SIG-M5 treated with dmso at 0.1 percent for 504 hours (cell line): ENCODE data around the gene ITGAD.

ENCODE experiments used
- DNase-seq: peaks from one replicate; lab custom pipeline; 2025; ENCODE audit not compliant: unreplicated experiment; lab: John Stamatoyannopoulos, UW

Gene ITGAD

DNA sequence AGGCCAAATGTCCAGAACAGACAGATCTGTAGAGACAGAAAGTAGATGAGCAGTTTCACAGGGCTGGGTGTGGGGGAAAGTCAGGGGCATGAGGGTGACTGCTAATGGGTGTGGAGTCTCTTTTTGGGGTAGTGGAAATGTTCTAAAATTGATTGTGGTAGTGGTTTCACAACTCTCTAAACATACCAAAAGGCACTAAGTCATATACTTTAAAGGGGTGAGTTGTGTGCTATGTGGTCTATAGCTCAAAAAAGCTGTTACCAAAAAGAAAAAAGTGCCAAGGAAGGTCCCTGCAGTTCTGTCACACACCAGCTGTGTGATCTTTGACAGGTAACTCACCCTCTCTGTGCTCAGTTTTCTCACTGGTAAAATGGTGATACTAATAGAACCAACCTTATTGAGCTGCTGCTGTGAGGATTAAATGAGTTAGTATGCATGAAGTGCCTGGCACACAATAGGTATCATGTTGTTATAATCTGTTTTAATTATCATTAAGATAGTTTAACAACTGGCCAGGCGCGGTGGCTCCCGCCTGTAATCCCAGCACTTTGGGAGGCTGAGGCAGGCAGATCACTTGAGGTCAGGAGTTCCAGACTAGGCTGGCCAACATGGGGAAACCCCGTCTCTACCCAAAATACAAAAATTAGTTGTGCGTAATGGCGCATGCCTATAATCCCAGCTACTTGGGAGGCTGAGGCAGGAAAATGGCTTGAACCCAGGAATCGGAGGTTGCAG, 27.8 kb upstream of the ITGAD start:
- DNase-seq = peak; percentile 94

GRCh38 chr16:31367853-31368252, 25.3 kb upstream of the ITGAD start:
- peak; percentile 96 for DNase-seq

DNA sequence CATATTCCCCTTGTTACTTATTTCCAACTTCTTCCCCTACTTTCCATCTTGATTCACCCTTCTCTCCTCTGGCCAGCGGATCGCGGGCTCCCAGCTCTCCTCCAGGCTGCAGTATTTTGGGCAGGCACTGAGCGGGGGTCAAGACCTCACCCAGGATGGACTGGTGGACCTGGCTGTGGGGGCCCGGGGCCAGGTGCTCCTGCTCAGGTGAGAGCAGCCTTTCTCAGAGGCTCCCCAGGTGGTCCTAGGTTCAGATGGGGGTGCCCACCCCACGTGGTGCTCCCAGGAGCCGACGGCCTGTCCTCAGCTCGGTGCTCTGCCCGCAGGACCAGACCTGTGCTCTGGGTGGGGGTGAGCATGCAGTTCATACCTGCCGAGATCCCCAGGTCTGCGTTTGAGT, 22.1 kb upstream of the ITGAD start:
- DNase-seq = no peak

DNA sequence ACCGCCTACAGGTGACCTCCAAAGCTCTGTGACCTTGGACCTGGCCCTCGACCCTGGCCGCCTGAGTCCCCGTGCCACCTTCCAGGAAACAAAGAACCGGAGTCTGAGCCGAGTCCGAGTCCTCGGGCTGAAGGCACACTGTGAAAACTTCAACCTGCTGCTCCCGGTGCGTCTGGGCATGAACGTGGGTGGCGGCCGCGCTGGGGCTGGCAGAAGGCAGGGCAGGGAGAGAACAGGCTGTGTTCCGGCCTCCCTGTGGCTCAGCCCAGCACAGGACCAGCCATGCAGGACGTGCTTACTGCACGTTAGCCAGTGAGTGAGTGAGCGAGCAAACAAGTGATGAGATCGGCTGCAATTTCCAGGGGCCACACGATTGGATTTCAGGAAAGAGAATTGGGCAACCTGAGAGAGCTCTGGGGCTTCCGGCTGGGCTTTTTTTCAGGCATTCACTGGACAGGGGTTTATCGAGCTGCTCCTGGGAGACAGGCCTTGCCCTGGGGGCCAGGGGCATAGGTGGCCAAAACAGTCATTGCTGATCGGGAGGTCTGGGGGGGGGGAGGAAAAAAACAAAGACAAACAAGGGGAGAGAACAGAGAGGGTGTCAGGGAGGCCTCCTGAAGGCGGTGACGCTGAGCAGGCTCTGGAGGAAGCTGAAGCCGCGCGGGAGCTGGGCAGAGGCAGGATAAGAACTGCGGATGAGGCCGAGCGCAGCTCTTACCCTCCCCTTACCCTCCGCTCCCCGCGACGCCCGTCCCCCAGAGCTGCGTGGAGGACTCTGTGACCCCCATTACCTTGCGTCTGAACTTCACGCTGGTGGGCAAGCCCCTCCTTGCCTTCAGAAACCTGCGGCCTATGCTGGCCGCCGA, 21.3 kb upstream of the ITGAD start:
- no peak for DNase-seq

DNA sequence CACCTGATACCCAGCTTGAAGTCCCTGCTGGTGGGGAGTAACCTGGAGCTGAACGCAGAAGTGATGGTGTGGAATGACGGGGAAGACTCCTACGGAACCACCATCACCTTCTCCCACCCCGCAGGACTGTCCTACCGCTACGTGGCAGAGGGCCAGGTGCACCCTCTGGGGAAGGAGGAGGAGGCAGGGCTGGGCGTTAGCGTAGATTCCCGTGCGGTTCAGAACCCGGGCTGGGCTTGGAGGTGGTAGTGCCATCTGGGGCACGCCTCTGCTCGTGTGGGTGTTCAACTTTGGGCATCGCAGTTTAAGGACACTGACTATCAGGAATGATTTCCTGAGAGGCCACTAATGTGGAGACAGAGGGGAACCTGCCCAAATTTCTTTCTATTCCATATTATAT, 19.9 kb upstream of the ITGAD start:
- no peak for DNase-seq

DNA sequence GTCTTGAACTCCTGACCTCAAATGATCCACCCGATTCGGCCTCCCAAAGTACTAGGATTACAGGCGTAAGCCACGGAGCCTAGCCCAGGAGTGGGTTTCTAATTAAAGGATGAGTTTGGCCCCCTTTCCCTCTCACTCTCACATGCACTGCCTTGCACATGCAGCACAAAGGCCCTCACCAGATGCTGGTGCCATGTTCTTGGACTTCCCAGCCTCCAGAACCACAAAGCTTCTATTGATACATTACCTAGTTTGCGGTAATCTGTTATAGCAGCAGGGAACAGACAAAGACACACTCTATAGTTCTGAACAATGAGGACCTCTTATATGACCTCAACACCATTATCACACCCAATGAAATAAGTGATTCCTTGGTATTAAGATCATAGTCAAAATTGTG, 17.9 kb upstream of the ITGAD start:
- DNase-seq = no peak

DNA sequence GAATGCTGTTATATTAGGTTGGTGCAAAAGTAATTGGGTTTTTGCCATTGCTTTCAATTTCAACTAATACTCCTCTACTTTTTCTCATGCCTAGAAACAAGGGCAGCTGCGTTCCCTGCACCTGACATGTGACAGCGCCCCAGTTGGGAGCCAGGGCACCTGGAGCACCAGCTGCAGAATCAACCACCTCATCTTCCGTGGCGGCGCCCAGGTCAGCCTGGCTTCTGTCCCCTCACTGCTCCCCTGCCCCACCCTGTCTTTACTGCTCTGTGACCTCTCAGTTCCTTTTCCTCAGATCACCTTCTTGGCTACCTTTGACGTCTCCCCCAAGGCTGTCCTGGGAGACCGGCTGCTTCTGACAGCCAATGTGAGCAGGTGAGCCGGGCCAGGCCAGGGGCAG, 16.4 kb upstream of the ITGAD start:
- DNase-seq = no peak

GRCh38 chr16:31377210-31377903, 15.8 kb upstream of the ITGAD start:
- DNase-seq = no peak

- no peak for DNase-seq
Observed at GRCh38 chr16:31380201-31380600, 12.9 kb upstream of the ITGAD start.

GRCh38 chr16:31382485-31383161, 10.5 kb upstream of the ITGAD start:
- peak; percentile 82 for DNase-seq

DNA sequence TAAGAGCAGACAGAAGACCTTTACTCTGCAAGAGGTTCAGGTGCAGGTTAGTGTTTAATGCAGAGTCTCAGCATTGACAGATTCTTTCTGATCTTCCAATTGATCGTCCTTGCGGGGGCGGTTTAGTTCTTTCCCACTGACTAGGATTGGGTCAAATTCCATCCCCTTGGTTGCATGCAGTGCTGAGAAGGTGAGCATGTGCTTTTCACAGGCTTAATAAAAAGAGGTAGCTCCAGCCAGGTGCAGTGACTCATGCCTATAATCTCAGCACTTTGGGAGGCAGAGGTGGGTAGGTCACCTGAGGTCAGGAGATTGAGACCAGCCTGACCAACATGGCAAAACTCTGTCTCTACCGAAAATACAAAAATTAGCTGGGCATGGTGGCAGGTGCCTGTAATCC, 7.5 kb upstream of the ITGAD start:
- DNase-seq = no peak

GRCh38 chr16:31386157-31386984, 6.8 kb upstream of the ITGAD start:
- DNase-seq = peak; percentile 19

DNA sequence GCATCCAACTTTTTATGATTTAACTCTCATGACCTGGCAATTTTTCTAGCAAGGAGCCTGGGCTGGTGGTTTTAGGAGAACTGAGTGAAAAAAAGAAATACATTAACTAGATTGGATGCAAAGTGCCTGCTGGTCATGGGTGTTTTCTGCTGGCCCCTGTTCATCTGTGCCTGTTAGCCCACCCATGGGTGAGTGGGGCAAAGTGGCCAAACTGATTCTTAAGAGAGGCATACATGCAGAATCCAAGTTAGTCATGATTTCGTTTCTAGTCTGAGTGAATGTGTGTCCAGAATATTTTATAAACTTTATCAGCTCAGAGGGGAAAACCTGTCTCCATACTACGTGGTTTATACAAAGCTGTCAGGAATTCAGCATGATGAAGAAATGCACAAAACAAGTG, 4.6 kb upstream of the ITGAD start:
- DNase-seq = no peak

DNA sequence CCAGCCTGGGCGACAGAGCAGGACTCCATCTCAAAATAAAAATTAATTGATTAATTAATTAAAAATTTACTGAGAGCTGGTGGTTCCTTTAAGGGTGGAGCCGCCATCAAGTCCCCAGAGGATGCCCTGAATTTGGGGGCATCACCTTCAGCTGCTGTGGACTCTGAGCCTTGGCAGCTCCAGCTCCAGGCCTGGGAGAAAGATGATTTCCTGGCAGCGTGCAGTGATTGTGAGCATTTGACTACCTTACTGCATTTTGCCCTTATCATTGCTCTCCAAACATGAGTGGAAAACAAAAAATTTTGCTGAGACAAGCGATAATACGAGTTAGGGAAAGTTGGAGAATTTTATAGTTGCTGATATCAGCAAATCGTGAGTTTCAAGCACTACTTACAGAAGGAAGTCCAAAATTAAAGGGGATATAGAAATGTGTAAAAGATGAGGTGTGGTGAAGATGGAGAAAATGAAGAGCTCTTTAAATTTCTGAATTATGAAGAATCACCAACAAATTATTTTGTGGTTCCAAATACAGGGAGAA, 2.6 kb upstream of the ITGAD start:
- no peak for DNase-seq

- no peak for DNase-seq
Observed at GRCh38 chr16:31395647-31396046, 2.5 kb downstream of the ITGAD start.

- no peak for DNase-seq
Observed at GRCh38 chr16:31397096-31397660, 4.0 kb downstream of the ITGAD start.

- DNase-seq = no peak
Observed at GRCh38 chr16:31397701-31398100, 4.6 kb downstream of the ITGAD start.

GRCh38 chr16:31400191-31400590, 7.1 kb downstream of the ITGAD start:
- DNase-seq = peak; percentile 44

DNA sequence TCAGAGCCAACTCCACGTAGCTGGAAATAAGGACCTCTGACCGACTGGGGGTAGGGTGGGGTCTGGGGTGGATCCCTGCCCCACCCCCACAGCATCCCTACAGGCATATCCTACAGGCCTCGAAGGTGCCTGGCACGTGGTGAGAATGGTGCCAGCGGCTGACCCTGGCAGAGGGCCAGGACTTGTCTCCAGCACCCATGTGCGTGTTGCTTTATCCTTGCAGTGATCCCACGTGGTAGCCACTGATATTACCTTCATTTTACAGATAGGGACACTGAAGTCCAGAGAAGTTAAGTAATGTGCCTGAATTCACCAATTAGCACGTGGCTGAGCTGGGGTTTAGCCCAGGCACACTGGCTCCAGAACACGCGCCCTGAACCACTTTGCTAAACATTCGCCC, 8.3 kb downstream of the ITGAD start:
- no peak for DNase-seq

- no peak for DNase-seq
Observed at GRCh38 chr16:31402687-31403086, 9.6 kb downstream of the ITGAD start.
